MCF 10A (cell line): ENCODE measurements around the gene YIPF4. TPM values are rescaled to one million over a fixed set of nuclear protein-coding genes. Genes with fewer than 3 reads are reported as not detected.
A peak's percentile ranks its signal among the peaks of the same experiment; 100 is the strongest.
"Not testable (repeated sequence)": the region's sequence is repeated elsewhere in the genome, so short reads cannot be mapped to it uniquely, and the experiment has no call there.

Experiments used
- BruUV-seq: library from RNA; stranded (reverse); fragments of 400-500 nt; replicated peaks from 2 replicates; lab custom pipeline; 2021; lab: Mats Ljungman, UMichigan
- CTCF ChIA-PET: fragments of 300-600 bp; sonication (Branson Sonifier 250); formaldehyde crosslinking; extraction: SDS; loops from one replicate; lab custom pipeline; 2021; ENCODE audit warnings: antibody characterized with exemption, inconsistent platforms; lab: Yijun Ruan, JAX
- POLR2A ChIA-PET: fragments of 300-600, 350-650 bp; sonication (Branson Sonifier 250); formaldehyde crosslinking; extraction: SDS; loops from one replicate; lab custom pipeline; 2020; ENCODE audit warnings: antibody characterized with exemption, inconsistent platforms; lab: Yijun Ruan, JAX
- DNase-seq: peaks from one replicate; pipeline ENCODE4 v3.0.0-alpha.2; 2018; ENCODE audit not compliant: unreplicated experiment
- H3K27ac Mint-ChIP-seq: one replicate; pipeline ENCODE4 v1.8.0; 2022; ENCODE audit warnings: mild to moderate bottlenecking, low read depth, mixed read lengths; ENCODE audit not compliant: unreplicated experiment
- H3K27me3 Mint-ChIP-seq: one replicate; pipeline ENCODE4 v1.8.0; 2022; ENCODE audit warnings: mixed read lengths; ENCODE audit not compliant: insufficient read depth, unreplicated experiment
- H3K36me3 Mint-ChIP-seq: one replicate; pipeline ENCODE4 v1.8.0; 2022; ENCODE audit warnings: mild to moderate bottlenecking, moderate library complexity, mixed read lengths; ENCODE audit not compliant: insufficient read depth, unreplicated experiment
- H3K4me1 Mint-ChIP-seq: one replicate; pipeline ENCODE4 v1.8.0; 2022; ENCODE audit warnings: mixed read lengths; ENCODE audit not compliant: insufficient read depth, unreplicated experiment
- H3K4me3 Mint-ChIP-seq: one replicate; pipeline ENCODE4 v1.8.0; 2022; ENCODE audit warnings: mild to moderate bottlenecking, moderate library complexity, mixed read lengths; ENCODE audit not compliant: unreplicated experiment
- H3K9me3 Mint-ChIP-seq: one replicate; pipeline ENCODE4 v1.8.0; 2022; ENCODE audit warnings: mixed read lengths; ENCODE audit not compliant: unreplicated experiment
- intact Hi-C: fragments of 100-400 bp; cut with micrococcal nuclease; formaldehyde crosslinking; loops from 2 replicates; pipeline ENCODE4 v1.14.1; 2022
- total RNA-seq: library from RNA; stranded (reverse); gene quantifications from 2 replicates; pipeline ENCODE4 v1.2.3, GENCODE V29; 2022
- TF ChIP-seq, protein P1 (sequence below): fragments of 200-600 bp; IDR thresholded peaks from one replicate; pipeline ENCODE4 v1.8.0; 2022; ENCODE audit warnings: antibody characterized with exemption, mild to moderate bottlenecking; ENCODE audit not compliant: unreplicated experiment

YIPF4 gene
- total RNA-seq, 1 experiment from 2014 or later: 67.6 TPM

DNA sequence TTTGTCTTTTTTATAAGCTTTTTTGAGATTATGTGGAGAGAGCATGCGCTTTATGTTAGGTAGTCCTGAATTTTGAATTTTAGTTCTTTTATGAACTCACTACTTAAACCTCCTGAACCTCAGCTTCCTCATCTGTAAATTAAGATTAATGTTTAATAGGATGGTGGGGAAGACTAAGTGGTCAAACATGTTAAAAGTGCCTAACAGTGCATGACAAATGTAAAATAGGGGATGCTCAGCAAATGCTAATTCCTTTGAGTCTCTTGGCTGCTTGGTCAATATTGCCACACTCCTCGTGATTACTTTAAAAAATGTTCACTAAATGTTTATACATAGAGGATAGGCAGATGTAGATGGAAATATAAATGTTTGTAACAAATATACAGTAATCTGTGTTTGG, 85.9 kb downstream of the YIPF4 start:
- POLR2A ChIA-PET: no interaction called here

DNA sequence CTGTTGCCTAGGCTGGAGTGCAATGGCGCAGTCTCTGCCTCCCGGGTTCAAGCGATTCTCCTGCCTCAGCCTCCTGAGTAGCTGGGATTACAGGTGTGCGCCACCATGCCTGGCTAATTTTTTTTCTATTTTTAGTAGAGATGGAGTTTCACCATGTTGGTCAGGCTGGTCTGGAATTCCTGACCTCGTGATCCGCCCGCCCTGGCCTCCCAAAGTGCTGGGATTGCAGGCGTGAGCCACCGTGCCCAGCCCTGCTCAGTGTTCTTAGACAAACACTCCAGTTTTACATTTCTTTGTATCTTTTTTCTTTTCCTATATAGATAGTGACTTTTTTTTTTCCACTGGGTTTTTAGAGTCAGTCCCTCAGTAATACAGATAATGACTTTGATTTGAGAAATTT, 86.6 kb downstream of the YIPF4 start:
- H3K27me3 Mint-ChIP-seq, CTCF ChIA-PET, intact Hi-C loops, H3K4me3 Mint-ChIP-seq, DNase-seq, POLR2A ChIA-PET, H3K27ac Mint-ChIP-seq, BruUV-seq, H3K9me3 Mint-ChIP-seq: not testable (repeated sequence)
- peaks cover 15% of the 10 kb centered on the region for H3K36me3 Mint-ChIP-seq
- peaks cover 31% of the 10 kb centered on the region for H3K4me1 Mint-ChIP-seq

More for the DNA sequence above, 85.9 kb downstream of the YIPF4 start:
- H3K27me3 Mint-ChIP-seq: no peaks in the 10 kb centered on the region
- peaks cover 38% of the 10 kb centered on the region for H3K4me1 Mint-ChIP-seq
- TF ChIP-seq, protein P1, sequence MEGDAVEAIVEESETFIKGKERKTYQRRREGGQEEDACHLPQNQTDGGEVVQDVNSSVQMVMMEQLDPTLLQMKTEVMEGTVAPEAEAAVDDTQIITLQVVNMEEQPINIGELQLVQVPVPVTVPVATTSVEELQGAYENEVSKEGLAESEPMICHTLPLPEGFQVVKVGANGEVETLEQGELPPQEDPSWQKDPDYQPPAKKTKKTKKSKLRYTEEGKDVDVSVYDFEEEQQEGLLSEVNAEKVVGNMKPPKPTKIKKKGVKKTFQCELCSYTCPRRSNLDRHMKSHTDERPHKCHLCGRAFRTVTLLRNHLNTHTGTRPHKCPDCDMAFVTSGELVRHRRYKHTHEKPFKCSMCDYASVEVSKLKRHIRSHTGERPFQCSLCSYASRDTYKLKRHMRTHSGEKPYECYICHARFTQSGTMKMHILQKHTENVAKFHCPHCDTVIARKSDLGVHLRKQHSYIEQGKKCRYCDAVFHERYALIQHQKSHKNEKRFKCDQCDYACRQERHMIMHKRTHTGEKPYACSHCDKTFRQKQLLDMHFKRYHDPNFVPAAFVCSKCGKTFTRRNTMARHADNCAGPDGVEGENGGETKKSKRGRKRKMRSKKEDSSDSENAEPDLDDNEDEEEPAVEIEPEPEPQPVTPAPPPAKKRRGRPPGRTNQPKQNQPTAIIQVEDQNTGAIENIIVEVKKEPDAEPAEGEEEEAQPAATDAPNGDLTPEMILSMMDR: no peak
- H3K27ac Mint-ChIP-seq: peak overlapping the region; percentile 55
- no peak overlapping the region for H3K4me3 Mint-ChIP-seq
- DNase-seq: no peak
- no TSS peak for BruUV-seq
- CTCF ChIA-PET: no interaction called here
- H3K36me3 Mint-ChIP-seq: peaks cover 17% of the 10 kb centered on the region
- H3K9me3 Mint-ChIP-seq: no peaks in the 10 kb centered on the region
- intact Hi-C loops: no loop called here

DNA sequence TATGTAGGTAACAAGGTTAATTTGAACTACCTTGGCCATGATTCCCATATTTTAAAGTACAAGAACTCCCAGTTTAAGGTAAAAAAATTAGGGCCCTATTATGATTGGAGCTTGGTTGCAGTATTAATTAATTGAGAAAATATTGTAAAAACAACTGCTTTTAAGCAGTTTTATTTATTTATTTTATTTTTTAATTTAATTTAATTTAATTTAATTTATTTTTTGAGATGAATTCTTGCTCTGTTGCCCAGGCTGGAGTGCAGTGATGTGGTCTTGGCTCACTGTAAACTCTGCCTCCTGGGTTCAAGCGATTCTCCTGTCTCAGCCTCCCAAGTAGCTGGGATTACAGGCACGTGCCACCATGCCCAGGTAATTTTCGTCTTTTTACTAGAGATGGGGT, 88.0 kb downstream of the YIPF4 start:
- POLR2A ChIA-PET, H3K4me3 Mint-ChIP-seq, H3K27me3 Mint-ChIP-seq, H3K27ac Mint-ChIP-seq, intact Hi-C loops, H3K9me3 Mint-ChIP-seq, BruUV-seq, DNase-seq: not testable (repeated sequence)
- H3K36me3 Mint-ChIP-seq: peaks cover 11% of the 10 kb centered on the region
- CTCF ChIA-PET: interaction anchor here (0.7 kb wide), 1 partner anchor 14 kb away, joined by 5 read pairs; no protein-coding TSS in a partner anchor
- H3K4me1 Mint-ChIP-seq: peaks cover 18% of the 10 kb centered on the region

Other genes with a start within 250 kb of the YIPF4 start
- 52.1 and 54.7 TPM in 2 replicates for gene DPY30, start 238.1 kb upstream of the YIPF4 start, total RNA-seq
- 20.4 and 23.8 TPM in 2 replicates for gene SPAST, start 214.3 kb upstream of the YIPF4 start, total RNA-seq
- 21.8 and 32.2 TPM in 2 replicates for gene SLC30A6, start 112.0 kb upstream of the YIPF4 start, total RNA-seq
- gene NLRC4, start 13.0 kb upstream of the YIPF4 start, total RNA-seq: 0.12 and 0.27 TPM in 2 replicates
- 69.6 and 81.1 TPM in 2 replicates for gene BIRC6, start 79.1 kb downstream of the YIPF4 start, total RNA-seq